Stimulated activated CD8-positive, alpha-beta memory T cell treated with anti-CD3 and anti-CD28 coated beads, Interleukin-12 subunit alpha, Interleukin-12 subunit beta, amount 100 ng/mL, for 24 hours (primary cell): ENCODE results near the gene OSBPL6.

Source experiments
- DNase-seq: peaks from one replicate; pipeline ENCODE4 v3.0.0-alpha.2; 2020; ENCODE audit errors: extremely low read depth

The OSBPL6 gene

DNA sequence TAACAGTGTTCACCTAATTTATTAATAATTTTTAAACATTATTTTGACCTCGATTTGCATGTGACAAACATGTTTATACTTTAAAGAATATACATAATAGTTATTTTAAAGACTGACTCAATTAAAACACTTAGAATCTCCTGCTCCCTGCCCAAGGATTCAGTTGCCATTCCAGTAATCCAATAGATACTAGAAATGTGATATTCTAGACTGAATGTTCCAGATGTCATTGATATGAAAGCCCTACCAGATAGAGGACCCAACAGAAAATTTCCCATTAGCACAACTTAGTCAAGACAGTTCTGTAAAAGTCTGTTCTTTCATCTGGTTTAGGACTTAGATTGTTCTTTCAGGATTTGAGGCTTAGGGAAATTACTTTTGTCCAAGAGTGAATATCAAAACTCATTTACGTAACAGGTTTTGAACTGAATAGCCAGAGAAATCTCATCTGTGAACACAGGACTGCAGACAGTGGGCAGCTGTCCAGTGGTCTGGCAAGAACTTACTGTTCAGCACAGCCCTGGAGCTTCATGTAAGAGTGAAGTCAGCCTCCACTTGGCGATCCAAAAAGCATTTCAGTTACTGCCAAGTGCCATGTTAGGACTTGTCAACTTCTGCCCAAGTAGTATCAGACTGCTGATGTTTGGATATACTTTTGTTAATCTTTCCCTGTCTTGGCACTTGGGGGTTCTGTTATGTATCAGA lies 77.5 kb downstream of the OSBPL6 start:
- DNase-seq: no peak

DNA sequence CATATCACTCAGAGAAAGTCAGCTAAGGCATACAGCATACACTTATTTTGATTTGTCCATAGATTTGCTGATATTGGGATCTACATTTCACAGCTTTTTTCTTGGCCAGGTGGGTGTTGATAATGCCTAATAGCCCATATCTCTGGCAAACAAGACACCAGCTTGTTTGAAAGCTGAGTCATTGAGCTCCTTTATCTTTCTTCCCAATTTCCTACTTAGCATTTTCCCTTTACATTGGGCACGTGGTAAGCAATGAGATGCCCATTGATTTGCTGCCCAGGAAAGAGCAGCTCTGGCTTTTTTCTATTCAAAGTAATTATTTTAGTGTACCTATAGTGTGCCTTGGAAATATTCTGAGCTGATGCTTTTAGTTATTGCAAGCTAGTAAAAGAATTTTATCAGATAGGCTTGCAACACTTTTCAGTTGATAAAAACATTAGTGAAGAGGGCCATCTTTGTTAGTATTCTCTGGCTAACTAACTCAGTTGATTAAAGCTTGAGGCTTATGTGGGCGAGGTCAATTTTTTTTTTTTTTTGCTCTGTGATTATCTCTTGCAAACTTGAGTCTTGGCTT lies 79.6 kb downstream of the OSBPL6 start:
- DNase-seq: no peak

DNA sequence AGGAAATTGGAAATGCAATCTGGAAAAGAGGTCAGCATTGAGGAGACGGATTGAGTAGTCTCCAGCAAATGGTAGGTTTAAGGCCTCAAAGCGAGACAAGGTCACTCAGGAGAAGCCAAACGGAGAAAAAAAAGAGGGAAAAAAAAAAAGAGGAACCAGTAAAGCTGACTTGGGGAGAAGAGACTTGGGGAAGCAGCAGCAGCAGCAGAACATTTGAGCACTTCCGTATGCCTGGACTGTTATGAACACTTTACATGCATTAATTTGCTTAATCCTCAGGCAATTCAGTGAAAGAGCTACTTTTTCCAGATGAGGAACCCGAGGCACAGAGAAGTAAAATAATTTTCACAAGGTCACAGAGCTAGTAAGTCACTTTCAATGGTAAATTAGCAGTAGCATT lies 81.3 kb downstream of the OSBPL6 start:
- DNase-seq: no peak

DNA sequence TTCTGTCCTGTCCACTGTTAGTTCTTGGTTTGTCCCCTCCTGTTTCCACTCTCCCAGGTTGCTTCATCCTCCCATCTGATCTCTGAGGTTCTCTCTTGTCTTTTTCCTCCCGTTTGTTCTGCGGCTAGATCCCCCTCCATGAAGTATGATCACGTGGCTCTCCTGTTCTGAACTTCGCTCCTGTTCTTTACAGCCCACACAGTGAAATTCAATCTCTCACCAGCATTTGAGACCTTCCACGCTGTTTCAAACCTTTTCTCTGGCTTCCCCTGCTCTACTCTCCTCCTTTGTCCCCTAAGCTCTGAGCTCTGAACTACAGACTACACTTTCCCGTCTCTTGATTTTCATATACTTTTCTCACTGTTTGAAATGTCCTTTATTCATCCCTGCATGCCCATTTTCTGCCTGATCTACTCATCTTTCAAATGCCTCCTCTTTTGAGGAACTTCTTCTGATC lies 83.5 kb downstream of the OSBPL6 start:
- no peak for DNase-seq

DNA sequence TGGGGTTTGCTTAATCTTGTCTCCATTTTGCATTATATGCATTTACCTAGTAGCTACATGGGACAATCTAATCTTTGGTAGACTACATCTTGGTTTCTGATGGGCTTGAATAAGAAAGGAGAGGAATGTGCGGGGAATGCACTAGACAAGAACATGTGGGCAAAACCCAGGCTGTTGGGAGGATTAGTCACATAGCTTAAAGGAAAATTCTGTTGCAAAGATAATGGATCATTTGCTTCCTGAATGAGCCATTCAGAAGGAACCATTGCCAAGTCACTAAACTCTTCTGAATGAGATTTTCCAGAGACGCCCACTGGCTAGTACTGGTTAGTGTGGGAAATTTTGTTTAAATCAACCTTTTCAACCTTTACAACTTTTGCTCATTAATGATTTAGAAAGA lies 84.8 kb downstream of the OSBPL6 start:
- DNase-seq: no peak

DNA sequence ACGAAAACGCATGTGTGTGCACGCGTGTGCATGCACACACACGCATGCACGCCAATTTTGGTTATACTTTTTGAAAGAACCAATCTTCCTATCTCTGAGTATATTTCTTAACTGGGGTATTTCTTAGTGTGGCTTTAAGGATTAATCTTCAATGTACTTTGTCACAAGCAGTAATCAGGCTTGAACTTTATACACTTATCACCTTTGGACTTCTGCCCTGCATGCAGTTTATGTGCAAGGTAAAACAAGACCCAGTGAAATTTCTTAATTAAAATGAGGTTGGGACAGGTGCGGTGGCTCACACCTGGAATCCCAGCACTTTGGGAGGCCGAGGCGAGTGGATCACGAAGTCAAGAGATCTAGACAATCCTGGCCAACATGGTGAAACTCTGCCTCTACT lies 85.3 kb downstream of the OSBPL6 start:
- no peak for DNase-seq

DNA sequence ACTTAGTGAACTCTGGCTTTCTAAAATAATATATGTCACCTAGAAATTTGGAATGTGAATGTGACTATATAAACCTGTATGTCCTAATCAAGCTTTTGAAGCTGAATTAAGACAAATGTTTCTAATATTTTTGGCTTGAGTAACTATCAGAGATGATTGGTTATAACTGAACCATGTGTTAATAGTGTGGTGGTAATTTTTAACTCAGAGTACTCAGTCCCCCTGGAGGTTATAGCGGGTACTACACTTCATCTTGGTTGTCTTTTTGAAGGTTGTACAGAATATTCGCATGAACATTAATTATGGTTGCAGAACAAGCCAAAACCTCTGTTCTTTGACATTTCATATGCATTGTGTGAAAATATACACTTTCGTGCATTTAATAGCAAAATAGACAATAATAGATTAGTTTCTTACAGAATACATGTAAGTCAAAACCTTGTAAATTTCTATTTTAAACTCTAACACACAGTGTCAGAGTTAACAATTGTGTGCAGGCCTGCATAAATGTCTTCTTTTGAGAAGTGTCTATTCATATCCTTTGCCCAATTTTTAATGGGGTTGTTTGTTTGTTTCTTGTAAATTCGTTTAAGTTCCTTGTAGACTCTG lies 86.0 kb downstream of the OSBPL6 start:
- no peak for DNase-seq

DNA sequence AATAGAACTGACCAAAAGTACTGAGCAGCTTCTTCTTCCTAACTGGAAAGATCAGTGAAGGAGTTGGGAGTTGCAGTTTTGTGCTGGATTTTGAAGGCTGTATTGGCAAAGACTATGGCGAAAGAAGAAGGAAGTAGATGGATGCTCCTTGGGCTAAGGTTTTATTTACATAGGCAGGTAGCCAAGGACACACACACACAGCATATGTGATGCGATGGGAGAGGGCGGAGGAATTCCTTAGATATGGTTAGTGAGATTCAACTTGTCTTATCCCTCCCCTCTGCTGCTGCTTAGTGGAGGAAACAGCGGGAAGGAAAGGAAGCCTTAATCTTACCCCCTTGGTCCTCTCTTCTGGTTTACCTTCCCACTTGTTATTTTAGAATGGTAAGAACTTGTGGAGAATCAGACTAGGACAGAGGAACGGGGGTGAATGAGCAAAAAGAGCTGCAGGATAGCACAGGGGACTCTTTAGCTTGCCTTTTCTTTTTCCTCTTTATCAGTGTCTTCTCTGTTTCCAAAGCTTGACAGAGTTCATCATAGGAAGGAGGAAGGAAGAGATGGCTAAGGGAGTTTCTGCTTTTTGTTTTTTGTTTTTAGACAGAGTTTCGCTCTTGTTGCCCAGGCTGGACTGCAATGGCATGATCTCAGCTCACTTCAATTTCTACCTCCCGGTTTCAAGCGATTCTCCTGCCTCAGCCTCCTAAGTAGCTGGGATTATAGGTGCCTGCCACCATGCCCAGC lies 87.9 kb downstream of the OSBPL6 start:
- DNase-seq: no peak

DNA sequence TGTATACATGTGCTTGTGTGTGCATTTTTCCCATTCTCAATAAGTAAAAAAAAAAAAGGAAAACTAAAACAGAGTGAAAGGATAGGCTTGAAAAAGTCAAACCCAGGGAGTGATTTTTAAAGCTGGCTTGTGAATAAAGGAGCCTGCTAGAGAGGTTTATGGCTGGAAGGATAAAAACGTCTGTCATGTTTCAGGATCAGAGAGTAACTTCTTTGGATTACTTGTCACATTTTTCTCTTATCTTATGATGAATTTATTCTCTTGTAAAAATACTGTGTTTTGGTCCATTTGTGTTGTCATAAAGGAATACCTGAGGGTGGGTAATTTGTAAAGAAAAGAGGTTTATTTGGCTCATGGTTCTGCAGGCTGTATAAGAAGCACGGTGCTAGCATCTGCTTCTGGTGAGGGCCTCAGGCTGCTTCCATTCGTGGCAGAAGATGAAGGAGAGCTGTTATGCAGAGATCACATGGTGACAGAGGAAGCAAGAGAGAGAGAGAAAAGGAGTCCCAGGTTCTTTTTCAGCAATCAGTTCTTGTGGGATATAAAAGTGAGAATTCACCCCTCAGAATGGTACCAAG lies 89.1 kb downstream of the OSBPL6 start:
- no peak for DNase-seq

DNA sequence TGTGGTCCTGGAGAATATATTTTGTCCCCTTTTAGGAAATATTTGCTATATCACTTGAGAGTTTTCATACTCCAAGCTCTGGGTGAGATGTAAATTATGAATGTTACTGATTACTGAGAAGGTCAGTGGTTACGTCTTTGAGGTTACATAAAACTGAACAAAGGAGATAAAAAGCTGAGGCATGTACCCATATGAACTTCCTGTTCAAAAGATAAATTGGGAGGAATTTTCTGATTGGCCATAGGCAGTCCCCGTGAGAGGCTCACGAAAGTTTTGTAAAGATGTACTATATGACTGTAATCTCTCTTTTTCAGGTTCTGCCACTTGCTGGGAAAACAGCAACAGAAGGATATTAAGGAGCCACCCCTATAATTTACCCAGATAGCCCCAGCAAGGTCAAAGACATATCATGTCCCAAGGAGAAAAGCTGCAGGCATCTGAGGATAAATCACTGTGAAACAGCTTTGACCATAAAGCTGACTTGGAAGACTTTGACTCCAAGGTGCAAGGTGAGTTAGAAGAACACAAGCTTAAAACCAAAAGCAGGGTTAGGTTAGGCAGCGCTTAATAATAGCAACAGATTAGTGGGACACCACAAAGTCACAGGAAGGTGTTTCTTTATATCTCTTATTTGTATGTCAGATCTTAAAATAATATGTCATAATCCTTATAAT lies 90.4 kb downstream of the OSBPL6 start:
- no peak for DNase-seq

DNA sequence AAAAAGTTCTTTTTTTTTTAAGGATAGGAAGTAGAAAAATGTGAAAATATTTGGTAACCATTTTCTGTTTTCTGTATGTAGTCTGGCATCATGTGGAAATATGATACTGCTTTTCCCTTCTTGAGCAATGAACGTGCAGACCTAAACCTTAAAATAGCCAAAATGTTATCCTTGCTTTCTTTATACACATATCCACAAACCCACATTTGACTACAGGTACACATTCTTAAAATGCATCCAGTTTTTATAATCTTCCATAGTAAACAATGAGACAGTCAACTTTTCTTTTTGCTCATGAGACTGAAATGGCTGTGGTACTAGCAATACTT lies 90.9 kb downstream of the OSBPL6 start:
- DNase-seq: no peak

DNA sequence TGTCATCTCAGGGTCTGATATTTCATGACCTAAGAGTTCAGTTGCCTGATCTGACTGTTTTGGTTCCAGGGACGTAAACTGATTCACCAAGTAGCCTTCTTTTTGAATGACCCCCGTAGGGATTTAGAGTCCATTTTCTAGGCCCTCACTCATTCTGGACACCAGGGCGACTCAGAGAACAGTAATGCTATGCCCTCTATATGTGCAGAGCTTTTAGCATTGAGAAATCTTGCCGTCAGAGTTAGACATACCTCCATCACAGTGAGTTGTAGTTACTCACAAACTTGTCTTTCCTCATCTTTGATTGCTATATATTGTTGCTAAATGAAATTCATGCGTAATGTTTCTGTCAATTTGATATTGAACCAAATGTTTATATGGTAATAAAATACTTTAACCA lies 92.3 kb downstream of the OSBPL6 start:
- no peak for DNase-seq

DNA sequence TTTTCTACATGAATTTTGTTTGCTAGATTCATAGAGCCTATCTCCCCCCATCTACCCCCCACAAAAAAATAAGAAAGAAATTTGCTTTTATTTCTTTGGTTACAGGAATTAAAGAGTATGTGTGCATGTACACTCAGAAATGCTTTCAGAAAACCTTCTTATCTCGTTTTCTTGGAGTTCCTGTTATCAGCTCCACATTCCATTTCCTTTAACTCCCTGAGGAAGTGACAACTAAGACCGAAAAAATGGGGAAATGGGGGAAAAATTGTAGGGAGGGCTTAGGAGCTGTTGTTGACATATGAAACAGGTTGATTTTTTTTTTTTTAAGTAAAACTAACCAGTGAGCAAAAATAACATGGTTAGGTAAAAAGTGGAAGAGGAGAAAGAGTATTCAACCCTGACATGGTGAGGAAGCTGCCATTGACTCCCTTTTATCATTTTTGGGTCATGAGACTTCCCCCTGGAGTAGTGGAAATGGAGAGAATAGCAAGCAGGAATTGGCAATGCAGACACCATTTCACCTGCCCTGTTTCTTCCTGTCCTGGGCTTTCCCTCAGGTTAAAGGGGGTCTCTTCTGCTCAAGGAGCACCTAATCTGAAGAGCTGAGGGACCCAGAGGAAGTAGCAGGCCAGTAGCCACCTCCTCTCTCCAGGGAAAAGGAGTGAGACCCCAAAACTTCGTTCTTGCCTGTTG lies 93.5 kb downstream of the OSBPL6 start:
- DNase-seq: no peak

DNA sequence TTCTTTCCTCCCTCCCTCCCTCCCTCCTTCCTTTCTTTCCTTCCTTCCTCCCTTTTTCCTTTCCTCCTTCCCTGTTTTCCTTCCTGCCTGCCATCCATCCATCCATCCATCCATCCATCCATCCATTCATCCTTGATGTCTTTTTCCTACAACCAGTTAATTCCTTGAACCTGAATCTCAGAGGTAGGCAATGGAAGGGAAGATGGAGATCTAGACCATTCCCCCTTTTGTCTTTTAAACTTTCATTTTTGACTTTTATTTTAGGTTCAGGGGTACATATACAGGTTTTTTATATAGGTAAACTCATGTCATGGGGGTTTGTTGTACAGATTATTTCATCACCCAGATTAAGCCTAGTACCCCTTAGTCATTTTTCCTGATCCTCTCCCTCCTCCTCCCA lies 97.4 kb downstream of the OSBPL6 start:
- DNase-seq: no peak

DNA sequence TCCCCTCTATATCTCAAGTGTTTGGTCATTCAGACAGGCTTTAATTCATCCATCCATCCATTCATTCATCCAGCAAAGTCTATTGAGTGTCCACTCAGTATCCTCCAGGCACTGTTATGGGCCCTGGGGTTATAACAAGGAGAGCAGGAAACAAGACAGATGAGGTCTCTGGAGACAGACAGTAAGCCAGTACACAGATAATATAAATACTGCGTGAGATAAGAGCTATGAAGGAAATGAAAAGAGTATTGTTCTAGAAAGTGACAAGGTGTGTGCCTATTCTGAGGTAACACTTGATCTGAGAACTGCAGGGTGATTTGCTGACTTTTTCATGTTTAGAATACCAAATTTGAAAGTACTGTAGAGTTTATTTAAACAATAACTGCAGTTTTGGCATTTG lies 98.3 kb downstream of the OSBPL6 start:
- no peak for DNase-seq

DNA sequence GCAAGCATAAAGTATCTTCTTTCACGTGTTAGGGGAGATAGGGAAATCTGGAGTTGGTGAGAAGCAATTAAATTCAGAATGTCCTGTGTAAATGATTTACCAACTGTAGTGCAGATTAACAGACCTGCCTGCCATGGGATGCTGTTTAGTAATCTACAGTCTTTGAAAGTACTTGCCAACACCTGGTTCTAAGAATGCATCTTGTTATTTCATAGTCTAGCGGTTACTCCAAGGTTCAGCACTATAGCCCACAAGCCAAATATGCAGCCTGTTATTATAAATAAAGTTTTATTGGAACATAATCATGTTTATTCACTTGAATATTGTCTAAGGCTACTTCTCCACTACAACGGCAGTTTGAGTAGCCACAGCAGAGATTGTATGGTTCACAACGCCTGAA lies 100.8 kb downstream of the OSBPL6 start:
- no peak for DNase-seq

DNA sequence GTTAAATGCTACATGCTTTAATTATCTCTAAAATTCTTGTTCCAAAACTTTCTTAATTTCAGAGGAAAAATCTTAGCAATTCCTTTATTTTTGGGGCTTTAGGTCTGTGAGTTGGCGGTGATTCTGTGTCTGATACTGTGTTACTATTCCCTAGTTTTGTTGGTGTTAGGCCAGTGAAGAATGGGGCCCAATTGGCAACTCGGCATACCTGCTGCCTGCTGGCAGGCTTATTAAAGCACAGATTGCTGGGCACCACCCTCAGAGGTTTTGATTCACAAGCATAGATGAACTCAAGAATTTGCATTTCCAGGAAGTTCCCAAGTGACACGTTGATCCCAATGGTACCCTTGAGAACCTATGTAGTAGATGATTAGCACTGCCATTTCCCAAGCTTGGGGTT lies 101.6 kb downstream of the OSBPL6 start:
- no peak for DNase-seq

DNA sequence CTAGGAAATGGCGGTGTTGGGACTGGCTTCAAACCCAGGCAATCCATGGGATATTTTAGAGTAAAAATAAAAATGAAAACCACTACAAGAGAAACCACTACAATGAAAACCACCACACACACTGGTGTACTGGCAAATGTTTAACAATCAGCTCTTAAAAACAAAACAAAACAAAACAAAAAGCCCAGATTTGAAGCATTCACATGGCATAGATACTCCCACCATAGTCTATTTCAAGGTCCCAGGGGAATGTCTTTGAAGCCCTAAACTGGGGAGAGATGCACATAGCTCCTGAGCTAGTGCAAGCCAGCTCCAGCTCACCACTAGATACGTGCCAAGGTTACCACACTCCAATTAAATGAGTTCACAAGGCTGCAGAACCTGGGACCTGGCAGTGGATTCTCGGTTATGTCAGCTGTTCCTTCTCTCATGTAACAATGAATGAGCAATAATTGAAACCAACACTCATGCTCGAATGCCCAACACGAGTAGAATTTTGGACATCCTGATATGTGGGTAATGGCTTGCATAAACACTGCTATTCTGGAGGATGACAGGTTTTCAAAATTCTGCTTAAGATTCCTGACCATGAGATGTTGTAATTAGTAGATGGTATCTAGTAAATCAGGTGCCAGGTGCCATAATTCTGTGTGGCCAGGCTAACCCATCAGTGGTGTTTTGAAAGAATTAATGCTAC lies 102.2 kb downstream of the OSBPL6 start:
- DNase-seq: no peak

DNA sequence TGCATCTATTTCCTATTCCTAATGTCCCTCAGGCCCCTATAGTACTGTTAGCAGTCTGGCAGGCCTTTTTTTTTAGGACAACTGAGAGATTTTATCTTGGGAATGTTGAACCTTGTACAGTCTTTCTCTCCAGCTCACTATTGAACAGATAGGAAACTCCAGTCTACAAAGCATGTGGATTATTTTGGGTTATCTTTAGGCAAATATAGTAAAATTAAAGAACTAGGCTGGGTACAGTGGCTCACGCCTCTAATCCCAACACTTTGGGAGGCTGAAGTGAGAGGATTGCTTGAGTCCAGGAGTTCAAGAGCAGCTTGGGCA lies 102.7 kb downstream of the OSBPL6 start:
- no peak for DNase-seq

DNA sequence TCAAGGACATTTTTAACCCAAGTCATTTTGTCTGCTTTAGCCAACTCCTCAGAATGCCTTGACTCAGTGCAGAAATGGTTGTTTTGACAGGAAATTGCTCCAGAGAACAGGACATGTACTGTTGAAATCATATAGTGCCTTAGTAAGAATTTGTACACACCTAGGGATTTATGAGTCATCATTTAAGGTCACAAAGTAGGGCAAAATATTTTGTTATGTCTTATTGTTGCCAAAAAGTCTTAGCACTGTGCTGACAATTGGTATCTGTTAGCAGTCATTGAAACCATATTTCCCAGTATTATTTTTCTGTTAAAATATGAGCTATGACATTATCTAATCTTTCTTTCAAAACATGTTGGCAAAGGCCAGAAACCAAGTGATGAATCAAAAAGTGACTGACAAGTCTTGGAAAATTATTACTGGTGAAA lies 104.5 kb downstream of the OSBPL6 start:
- no peak for DNase-seq
